Osteoblast (primary cell): ENCODE data around the gene SLC25A3. TPM values are rescaled to one million over a fixed set of nuclear protein-coding genes. Genes with fewer than 3 reads are reported as not detected.

Source experiments
- DNase-seq: peaks from one replicate; pipeline ENCODE4 v3.0.0; 2011; ENCODE audit warnings: low spot score, mixed read lengths; ENCODE audit not compliant: insufficient read length; ENCODE audit errors: missing footprints
- H2AFZ ChIP-seq: 2 replicates; pipeline ENCODE4 v1.6.0; 2011; ENCODE audit warnings: mild to moderate bottlenecking, low read length
- H3K27ac ChIP-seq: 2 replicates; pipeline ENCODE4 v1.5.1; 2011; ENCODE audit warnings: mild to moderate bottlenecking, low read depth, low read length, moderate library complexity
- H3K27me3 ChIP-seq: 2 replicates; pipeline ENCODE4 v1.6.0; 2012; ENCODE audit warnings: mild to moderate bottlenecking, control low read depth, inconsistent platforms, low read length, moderate library complexity; ENCODE audit not compliant: insufficient read depth
- H3K36me3 ChIP-seq: 2 replicates; pipeline ENCODE4 v1.5.1; 2011; ENCODE audit warnings: mild to moderate bottlenecking, low read length, control low read depth, moderate library complexity; ENCODE audit not compliant: insufficient read depth
- H3K4me1 ChIP-seq: 2 replicates; pipeline ENCODE4 v1.5.1; 2011; ENCODE audit warnings: mild to moderate bottlenecking, low read length, control low read depth, moderate library complexity; ENCODE audit not compliant: insufficient read depth
- H3K4me2 ChIP-seq: 2 replicates; pipeline ENCODE4 v1.6.0; 2011; ENCODE audit warnings: mild to moderate bottlenecking, low read length; ENCODE audit not compliant: insufficient read depth
- H3K4me3 ChIP-seq: fragments of 200-600 bp; sonication (generic); 3 replicates; pipeline ENCODE4 v1.5.1; 2012; ENCODE audit warnings: mild to moderate bottlenecking, low read length, inconsistent platforms; ENCODE audit not compliant: insufficient read depth
- H3K79me2 ChIP-seq: 2 replicates; pipeline ENCODE4 v1.6.0; 2012; ENCODE audit warnings: mild to moderate bottlenecking, low read length, control low read depth, inconsistent platforms; ENCODE audit not compliant: insufficient read depth
- H3K9me3 ChIP-seq: 2 replicates; pipeline ENCODE4 v1.5.1; 2011; ENCODE audit warnings: low read depth, low read length, control low read depth
- H4K20me1 ChIP-seq: 2 replicates; pipeline ENCODE4 v1.6.0; 2012; ENCODE audit warnings: mild to moderate bottlenecking, low read length, control low read depth; ENCODE audit not compliant: insufficient read depth
- CTCF ChIP-seq: IDR thresholded peaks from 2 replicates; pipeline ENCODE4 v1.5.1; 2011; ENCODE audit warnings: mild to moderate bottlenecking, low read depth, low read length, moderate library complexity; ENCODE audit errors: extremely low read depth
- total RNA-seq: library from RNA; depleted of rRNA; stranded (reverse); fragments of >200 nt; gene quantifications from 2 replicates; pipeline ENCODE4 v1.2.3, GENCODE V29; 2012

Gene SLC25A3
- total RNA-seq, 1 donor, result 771 TPM

GRCh38 chr12:98645572-98646067, 52.1 kb downstream of the SLC25A3 start:
- DNase-seq, result peak; percentile 78
- Histone ChIP-seq H3K27ac (peak overlapping the region; percentile 89), H3K9me3 (no peaks in the 10 kb centered on the region), H4K20me1 (peaks cover 5% of the 10 kb centered on the region), H3K4me3 (peak overlapping the region; percentile 95), H3K27me3 (no peaks in the 10 kb centered on the region), H3K4me1 (peaks cover 11% of the 10 kb centered on the region), H2AFZ (peak overlapping the region; percentile 91), H3K79me2 (peaks cover 86% of the 10 kb centered on the region), H3K36me3 (peaks cover 19% of the 10 kb centered on the region), H3K4me2 (peak overlapping the region; percentile 92)
- TF ChIP-seq CTCF, result no peak

DNA sequence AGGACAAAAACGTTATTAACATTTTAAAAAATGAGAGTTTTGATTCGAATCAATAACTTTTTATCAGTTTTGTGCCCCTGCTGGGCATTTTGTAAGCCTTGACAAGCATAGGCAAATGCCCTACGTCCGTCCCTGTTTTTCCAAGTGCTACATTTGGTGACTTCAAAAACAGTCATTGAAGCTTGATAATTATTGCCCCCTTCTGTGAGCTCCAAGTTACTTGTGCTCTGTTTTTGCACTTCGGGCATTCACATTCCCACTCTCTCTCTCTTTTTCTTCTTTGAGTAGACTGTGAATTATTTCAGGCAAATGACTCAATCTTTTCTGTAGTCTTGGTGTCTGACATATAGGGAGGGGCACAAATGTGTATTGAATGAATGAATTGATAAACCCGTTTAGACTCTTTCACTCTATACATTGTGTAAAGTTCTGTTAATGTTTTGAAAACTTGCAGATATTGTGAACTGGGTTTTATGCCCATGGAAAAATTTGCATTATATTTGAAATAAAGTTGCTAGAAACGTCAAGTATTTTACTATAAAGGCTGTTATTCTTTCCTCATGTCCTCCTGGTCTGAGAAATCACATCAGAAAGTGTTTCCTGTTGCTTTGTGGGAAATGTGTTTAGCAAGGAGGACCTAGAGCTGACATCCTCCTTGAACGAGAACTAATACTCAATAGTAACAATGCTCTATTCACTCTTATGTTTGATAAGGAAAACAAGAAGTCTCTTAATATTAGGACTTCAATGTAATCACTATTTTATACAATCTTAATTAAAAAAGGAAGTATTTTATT, 53.0 kb downstream of the SLC25A3 start:
- Histone ChIP-seq H3K9me3 (no peaks in the 10 kb centered on the region), H2AFZ (peak overlapping the region; percentile 91), H3K79me2 (peaks cover 77% of the 10 kb centered on the region), H3K4me3 (peak overlapping the region; percentile 95), H4K20me1 (no peaks in the 10 kb centered on the region), H3K36me3 (peaks cover 22% of the 10 kb centered on the region), H3K4me1 (peaks cover 11% of the 10 kb centered on the region), H3K4me2 (peak overlapping the region; percentile 92), H3K27me3 (no peaks in the 10 kb centered on the region), H3K27ac (peak overlapping the region; percentile 89)
- DNase-seq, result no peak
- TF ChIP-seq CTCF, result peak; percentile 28

- Histone ChIP-seq H3K27me3 (no peaks in the 10 kb centered on the region), H4K20me1 (no peaks in the 10 kb centered on the region), H3K4me3 (no peak overlapping the region), H3K9me3 (no peaks in the 10 kb centered on the region), H2AFZ (no peak overlapping the region), H3K4me1 (peaks cover 6% of the 10 kb centered on the region), H3K27ac (no peak overlapping the region), H3K36me3 (peaks cover 22% of the 10 kb centered on the region), H3K4me2 (no peak overlapping the region), H3K79me2 (peaks cover 32% of the 10 kb centered on the region)
- TF ChIP-seq CTCF, result no peak
- no peak for DNase-seq
Measured at GRCh38 chr12:98651328-98651727, 57.8 kb downstream of the SLC25A3 start.

GRCh38 chr12:98653866-98654493, 60.5 kb downstream of the SLC25A3 start:
- Histone ChIP-seq H3K27ac (no peak overlapping the region), H3K79me2 (peaks cover 8% of the 10 kb centered on the region), H3K4me3 (no peak overlapping the region), H3K9me3 (no peaks in the 10 kb centered on the region), H4K20me1 (no peaks in the 10 kb centered on the region), H2AFZ (no peak overlapping the region), H3K4me1 (no peaks in the 10 kb centered on the region), H3K27me3 (no peaks in the 10 kb centered on the region), H3K36me3 (peaks cover 30% of the 10 kb centered on the region), H3K4me2 (no peak overlapping the region)
- TF ChIP-seq CTCF, result peak; percentile 63
- DNase-seq, result peak; percentile 90
